SK-N-SH (cell line): ENCODE data around the gene TNFRSF19.

Experiments
- CTCF ChIP-seq: fragments of 200-600 bp; sonication (generic); IDR thresholded peaks from 2 replicates; pipeline ENCODE4 v1.6.1; 2017; ENCODE audit warnings: antibody characterized with exemption, mild to moderate bottlenecking, moderate library complexity
- EZH2phosphoT487 ChIP-seq: fragments of 200-600 bp; sonication (generic); IDR thresholded peaks from 2 replicates; pipeline ENCODE4 v1.6.1; 2017; ENCODE audit warnings: low read depth, mixed run types, mild to moderate bottlenecking, antibody characterized with exemption, moderate library complexity, borderline replicate concordance
- FOXM1 ChIP-seq: IDR thresholded peaks from 2 replicates; pipeline ENCODE4 v1.4.0; 2012; ENCODE audit warnings: low read depth, mild to moderate bottlenecking
- MAX ChIP-seq: IDR thresholded peaks from 2 replicates; pipeline ENCODE4 v1.4.0; 2012; ENCODE audit warnings: low read depth
- MEF2A ChIP-seq: IDR thresholded peaks from 2 replicates; pipeline ENCODE4 v1.4.0; 2012; ENCODE audit warnings: low read depth, borderline replicate concordance
- MXI1 ChIP-seq: IDR thresholded peaks from 2 replicates; pipeline ENCODE4 v1.6.1; 2012; ENCODE audit warnings: mild to moderate bottlenecking, low read depth, low read length, improper control_type of control experiment
- POLR2AphosphoS5 ChIP-seq: IDR thresholded peaks from 2 replicates; pipeline ENCODE4 v1.6.1; 2012; ENCODE audit warnings: low read depth, low read length
- RAD21 ChIP-seq: IDR thresholded peaks from 2 replicates; pipeline ENCODE4 v1.6.1; 2012; ENCODE audit warnings: mild to moderate bottlenecking, low read length
- REST ChIP-seq: IDR thresholded peaks from 2 replicates; pipeline ENCODE4 v1.6.1; 2012; ENCODE audit warnings: mild to moderate bottlenecking, low read depth, low read length, moderate library complexity
- SIN3A ChIP-seq: IDR thresholded peaks from 2 replicates; pipeline ENCODE4 v1.6.1; 2012; ENCODE audit warnings: low read depth, mild to moderate bottlenecking, low read length, moderate library complexity, borderline replicate concordance
- TEAD4 ChIP-seq: IDR thresholded peaks from 2 replicates; pipeline ENCODE4 v1.4.0; 2012; ENCODE audit warnings: mild to moderate bottlenecking, borderline replicate concordance; ENCODE audit not compliant: insufficient read depth
- ZBTB33 ChIP-seq: IDR thresholded peaks from 2 replicates; pipeline ENCODE4 v1.4.0; 2012; ENCODE audit warnings: low read depth, borderline replicate concordance

GRCh38 chr13:23724196-23724970, 154.2 kb downstream of the TNFRSF19 start:
- TF ChIP-seq REST (no peak), EZH2phosphoT487 (no peak), MAX (no peak), RAD21 (no peak), POLR2AphosphoS5 (no peak), TEAD4 (no peak), MEF2A (no peak), CTCF (no peak), MXI1 (no peak), FOXM1 (no peak), SIN3A (no peak), ZBTB33 (no peak)
